K562 (cell line): ENCODE data around the gene PRR7. TPM values are rescaled to one million over a fixed set of nuclear protein-coding genes. Genes with fewer than 3 reads are reported as not detected.
A peak's percentile ranks its signal among the peaks of the same experiment; 100 is the strongest.

ENCODE experiments used
- CEBPG ChIP-seq, 3 experiments: fragments of 200-800 bp in 1 of 3; sonication (Bioruptor generic) in 1 of 3; sonication (generic) in 1 of 3; formaldehyde crosslinking in 1 of 3; IDR thresholded peaks in 2 of 3; conservative IDR thresholded peaks in 1 of 3; 2 replicates each; pipeline versions ENCODE4 v1.6.1 to v1.8.0; 2016 to 2022; ENCODE audit warnings: missing compliant biosample characterization in 2 of 3, missing genetic modification characterization in 2 of 3, mild to moderate bottlenecking in 1 of 3, missing genetic modification reagents in 1 of 3
- COPS2 ChIP-seq: fragments of 450-650 bp; conservative IDR thresholded peaks from 2 replicates; pipeline ENCODE4 v1.6.1; 2016; ENCODE audit warnings: mild to moderate bottlenecking, moderate library complexity
- E2F3 ChIP-seq: fragments of 250-450 bp; sonication (Bioruptor Pico); IDR thresholded peaks from 2 replicates; pipeline ENCODE4 v1.4.0; 2020; ENCODE audit warnings: mild to moderate bottlenecking
- FOXJ3 ChIP-seq: sonication (generic); formaldehyde crosslinking; IDR thresholded peaks from 2 replicates; pipeline ENCODE4 v1.4.0; 2020; ENCODE audit warnings: mild to moderate bottlenecking, missing genetic modification reagents
- GABPB1 ChIP-seq: sonication (generic); formaldehyde crosslinking; IDR thresholded peaks from 2 replicates; pipeline ENCODE4 v1.8.0; 2022; ENCODE audit warnings: mild to moderate bottlenecking, missing genetic modification reagents
- GATAD2B ChIP-seq: fragments of 450-650 bp; IDR thresholded peaks from 2 replicates; pipeline ENCODE4 v1.6.1; 2017; ENCODE audit warnings: mild to moderate bottlenecking, borderline replicate concordance
- HMG20A ChIP-seq: fragments of 450-650 bp; formaldehyde crosslinking; conservative IDR thresholded peaks from 2 replicates; pipeline ENCODE4 v1.4.0; 2020; ENCODE audit warnings: mild to moderate bottlenecking, mixed read lengths
- HNRNPUL1 ChIP-seq: fragments of 200-400 bp; formaldehyde crosslinking; IDR thresholded peaks from 2 replicates; pipeline ENCODE4 v1.6.1; 2017; ENCODE audit warnings: low read length
- ILK ChIP-seq: fragments of 450-650 bp; IDR thresholded peaks from 2 replicates; pipeline ENCODE4 v1.6.1; 2016; ENCODE audit warnings: missing genetic modification characterization, low read depth, mild to moderate bottlenecking, missing compliant biosample characterization, moderate library complexity, borderline replicate concordance
- IRF1 ChIP-seq: sonication (generic); formaldehyde crosslinking; IDR thresholded peaks from 2 replicates; pipeline ENCODE4 v1.8.0; 2022; ENCODE audit warnings: missing genetic modification reagents, mild to moderate bottlenecking, borderline replicate concordance
- KDM5B ChIP-seq: fragments of 200-600 bp; sonication (generic); IDR thresholded peaks from 2 replicates; pipeline ENCODE4 v1.6.1; 2012; ENCODE audit warnings: low read depth, mild to moderate bottlenecking, moderate library complexity, low read length, control low read depth, inconsistent platforms; ENCODE audit not compliant: insufficient replicate concordance
- MAFF ChIP-seq: IDR thresholded peaks from 2 replicates; pipeline ENCODE4 v1.6.1; 2012; ENCODE audit warnings: low read length, improper control_type of control experiment
- NFIC ChIP-seq: fragments of 450-650 bp; IDR thresholded peaks from 2 replicates; pipeline ENCODE4 v1.6.1; 2017; ENCODE audit warnings: mild to moderate bottlenecking, inconsistent platforms
- NFRKB ChIP-seq: fragments of 450-650 bp; IDR thresholded peaks from 2 replicates; pipeline ENCODE4 v1.6.1; 2016; ENCODE audit warnings: low read depth
- PYGO2 ChIP-seq: fragments of 450-650 bp; IDR thresholded peaks from 2 replicates; pipeline ENCODE4 v1.6.1; 2016; ENCODE audit warnings: mild to moderate bottlenecking, missing genetic modification characterization, moderate library complexity, missing compliant biosample characterization
- SIN3A ChIP-seq, 2 experiments: fragments of 150-350 bp in 1 of 2; IDR thresholded peaks; 2 replicates each; pipeline ENCODE4 v1.6.1; 2011 to 2016; ENCODE audit warnings: borderline replicate concordance in 2 of 2, low read depth in 2 of 2, low read length in 2 of 2, mild to moderate bottlenecking in 2 of 2, moderate library complexity in 2 of 2; ENCODE audit not compliant: control insufficient read depth in 1 of 2
- UBTF ChIP-seq, 2 experiments: IDR thresholded peaks; 2 replicates each; pipeline ENCODE4 v1.6.1; 2012; ENCODE audit warnings: improper control_type of control experiment in 2 of 2, low read depth in 2 of 2, low read length in 2 of 2, borderline replicate concordance in 1 of 2
- ZNF134 ChIP-seq: fragments of 250-450 bp; sonication (Bioruptor Pico); conservative IDR thresholded peaks from 2 replicates; pipeline ENCODE4 v1.4.0; 2020
- ZNF282 ChIP-seq: sonication (generic); formaldehyde crosslinking; IDR thresholded peaks from 2 replicates; pipeline ENCODE4 v1.8.1; 2023; ENCODE audit warnings: missing genetic modification reagents
- ZNF76 ChIP-seq: fragments of 250-450 bp; sonication (Bioruptor Pico); IDR thresholded peaks from 2 replicates; pipeline ENCODE4 v1.4.0; 2020; ENCODE audit warnings: mild to moderate bottlenecking, moderate library complexity, borderline replicate concordance
- ZNF778 ChIP-seq: fragments of 450-650 bp; formaldehyde crosslinking; IDR thresholded peaks from 2 replicates; pipeline ENCODE4 v1.4.0; 2020; ENCODE audit warnings: mild to moderate bottlenecking, moderate library complexity
- ZSCAN32 ChIP-seq: fragments of 450-650 bp; formaldehyde crosslinking; IDR thresholded peaks from 2 replicates; pipeline ENCODE4 v1.4.0; 2020; ENCODE audit warnings: mild to moderate bottlenecking, moderate library complexity
- polyA plus RNA-seq, 8 experiments: library from polyadenylated mRNA; depleted of rRNA in 4 of 8; stranded (reverse) in 5 of 8; unstranded in 3 of 8; fragments of >200 nt; fragmentation: Nextera tagmentation in 2 of 8; fragmentation: Illumina TruSeq in 1 of 8; extraction: Ambion mirVana in 2 of 8; extraction: Trizol in 1 of 8; gene quantifications; 2 replicates each; pipeline versions ENCODE4 v1.2.1 to v1.2.3, GENCODE V29; 2011 to 2014; ENCODE audit warnings: inconsistent platforms in 1 of 8, missing spikeins in 1 of 8
- total RNA-seq, 7 experiments: library from RNA; depleted of rRNA in 6 of 7; stranded (reverse); fragments of >200 nt in 6 of 7; fragmentation: Illumina TruSeq in 2 of 7; extraction: Trizol in 2 of 7; gene quantifications; 2 replicates each; pipeline versions ENCODE4 v1.2.1 to v1.2.3, GENCODE V29; 2011 to 2021; ENCODE audit warnings: low replicate concordance in 1 of 7

PRR7 gene
- total and polyA plus RNA-seq, 9 of the 15 experiments (the other 6 are each of a cell fraction or from before 2014, with no cell fraction given): 0.80 to 11.3 (median 10.4) TPM; not detected in 4

- TF ChIP-seq UBTF (IDR thresholded peaks at IDR 0.05; ENCODE audit: borderline replicate concordance in 1 of 2, low read depth in 2 of 2, low read length in 2 of 2) (peak; percentile 41 to 83; a peak in 2 of 4 replicates), ZNF76 (CRISPR knock-in tag) (no peak), HNRNPUL1 (no peak), SIN3A (IDR thresholded peaks at IDR 0.05; ENCODE audit: borderline replicate concordance in 2 of 2, control insufficient read depth in 1 of 2, low read depth in 2 of 2, low read length in 2 of 2) (peak; percentile 84 to 87; a peak in 3 of 4 replicates), GABPB1 (peak; percentile 74), CEBPG (CRISPR knock-in tag; IDR thresholded peaks at IDR 0.05) (no peak), CEBPG (tag; conservative IDR thresholded peaks at IDR 0.05 in 1 of 2, IDR thresholded peaks at IDR 0.05 in 1 of 2) (no peak), IRF1 (0 out of 2 replicates have a peak, but pooled peaks have one; percentile 5), PYGO2 (tag) (no peak), NFRKB (no peak), ZNF778 (CRISPR knock-in tag) (no peak), E2F3 (CRISPR knock-in tag) (peak; percentile 50; the same call in 1 of the 2 replicates), ZNF134 (CRISPR knock-in tag) (peak; percentile 72), KDM5B (peak; percentile 72), HMG20A (CRISPR knock-in tag) (no peak), COPS2 (no peak), NFIC (peak; percentile 100), ZSCAN32 (CRISPR knock-in tag) (no peak), ZNF282 (CRISPR knock-in tag) (peak; percentile 87; the same call in 1 of the 2 replicates), FOXJ3 (CRISPR knock-in tag) (no peak), GATAD2B (peak; percentile 87; the same call in 1 of the 2 replicates), ILK (tag) (no peak), MAFF (no peak)
These were observed 42.6 kb upstream of the PRR7 start (continued) for GRCh38 chr5:177403792-177404640.
